K562 (cell line): ENCODE results near the gene ADD1. TPM values are rescaled to one million over a fixed set of nuclear protein-coding genes. Genes with fewer than 3 reads are reported as not detected.
A peak's percentile ranks its signal among the peaks of the same experiment; 100 is the strongest.

Source experiments
- ARID1B ChIP-seq: fragments of 450-650 bp; IDR thresholded peaks from 2 replicates; pipeline ENCODE4 v1.6.1; 2016; ENCODE audit warnings: antibody characterized with exemption, mild to moderate bottlenecking, inconsistent platforms
- ATF3 ChIP-seq, 2 experiments: fragments of 450-650 bp in 1 of 2; sonication (generic) in 1 of 2; formaldehyde crosslinking in 1 of 2; IDR thresholded peaks in 1 of 2; conservative IDR thresholded peaks in 1 of 2; 2 replicates each; pipeline versions ENCODE4 v1.6.1 to v1.8.1; 2016 to 2023; ENCODE audit warnings: mild to moderate bottlenecking in 2 of 2, moderate library complexity in 2 of 2, inconsistent platforms in 1 of 2, missing genetic modification reagents in 1 of 2
- BCOR ChIP-seq: fragments of 450-650 bp; IDR thresholded peaks from 2 replicates; pipeline ENCODE4 v1.6.1; 2016
- CBFA2T3 ChIP-seq: fragments of 450-650 bp; IDR thresholded peaks from 2 replicates; pipeline ENCODE4 v1.6.1; 2017
- CEBPG ChIP-seq, 3 experiments: fragments of 200-800 bp in 1 of 3; sonication (Bioruptor generic) in 1 of 3; sonication (generic) in 1 of 3; formaldehyde crosslinking in 1 of 3; IDR thresholded peaks in 2 of 3; conservative IDR thresholded peaks in 1 of 3; 2 replicates each; pipeline versions ENCODE4 v1.6.1 to v1.8.0; 2016 to 2022; ENCODE audit warnings: missing compliant biosample characterization in 2 of 3, missing genetic modification characterization in 2 of 3, mild to moderate bottlenecking in 1 of 3, missing genetic modification reagents in 1 of 3
- CREM ChIP-seq: IDR thresholded peaks from 2 replicates; pipeline ENCODE4 v1.6.1; 2014; ENCODE audit warnings: antibody characterized with exemption, low read depth
- ELF4 ChIP-seq: fragments of 450-650 bp; formaldehyde crosslinking; IDR thresholded peaks from 2 replicates; pipeline ENCODE4 v1.4.0; 2022; ENCODE audit warnings: missing genetic modification characterization
- ETV5 ChIP-seq: sonication (generic); formaldehyde crosslinking; IDR thresholded peaks from 2 replicates; pipeline ENCODE4 v1.4.0; 2020; ENCODE audit warnings: low read depth, mild to moderate bottlenecking, missing genetic modification reagents
- FOSL1 ChIP-seq: fragments of 200-800 bp; sonication (Bioruptor generic); conservative IDR thresholded peaks from 2 replicates; pipeline ENCODE4 v1.6.1; 2016; ENCODE audit warnings: missing genetic modification characterization, missing compliant biosample characterization
- GATA2 ChIP-seq: sonication (generic); formaldehyde crosslinking; IDR thresholded peaks from 2 replicates; pipeline ENCODE4 v1.4.0; 2020; ENCODE audit warnings: mild to moderate bottlenecking, missing genetic modification reagents
- MAFF ChIP-seq: IDR thresholded peaks from 2 replicates; pipeline ENCODE4 v1.6.1; 2012; ENCODE audit warnings: low read length, improper control_type of control experiment
- MEF2A ChIP-seq: IDR thresholded peaks from 2 replicates; pipeline ENCODE4 v1.6.1; 2011; ENCODE audit warnings: low read depth, mild to moderate bottlenecking, low read length, moderate library complexity; ENCODE audit not compliant: control insufficient read depth
- NFIC ChIP-seq: fragments of 450-650 bp; IDR thresholded peaks from 2 replicates; pipeline ENCODE4 v1.6.1; 2017; ENCODE audit warnings: mild to moderate bottlenecking, inconsistent platforms
- PKNOX1 ChIP-seq: fragments of 450-650 bp; IDR thresholded peaks from 2 replicates; pipeline ENCODE4 v1.6.1; 2016
- PTBP1 ChIP-seq: fragments of 200-400 bp; formaldehyde crosslinking; IDR thresholded peaks from 2 replicates; pipeline ENCODE4 v1.6.1; 2017; ENCODE audit warnings: low read depth, low read length
- RBM39 ChIP-seq: fragments of 200-400 bp; formaldehyde crosslinking; optimal IDR thresholded peaks from 2 replicates; pipeline ENCODE3; 2018; ENCODE audit warnings: low read depth, low read length
- RCOR1 ChIP-seq, 2 experiments: IDR thresholded peaks; 2 replicates each; pipeline ENCODE4 v1.6.1; 2012; ENCODE audit warnings: low read depth in 2 of 2, low read length in 2 of 2, borderline replicate concordance in 1 of 2, improper control_type of control experiment in 1 of 2
- SMARCA5 ChIP-seq: fragments of 450-650 bp; IDR thresholded peaks from 2 replicates; pipeline ENCODE4 v1.6.1; 2016
- SP1 ChIP-seq: sonication (generic); formaldehyde crosslinking; IDR thresholded peaks from 2 replicates; pipeline ENCODE4 v1.8.1; 2022; ENCODE audit warnings: mild to moderate bottlenecking, missing genetic modification reagents
- TCF3 ChIP-seq: sonication (generic); formaldehyde crosslinking; IDR thresholded peaks from 2 replicates; pipeline ENCODE4 v1.4.0; 2020; ENCODE audit warnings: mild to moderate bottlenecking, missing genetic modification reagents
- TFAP4 ChIP-seq: sonication (generic); formaldehyde crosslinking; IDR thresholded peaks from 2 replicates; pipeline ENCODE4 v1.8.0; 2022; ENCODE audit warnings: missing genetic modification reagents, mild to moderate bottlenecking, moderate library complexity, borderline replicate concordance
- ZBTB33 ChIP-seq: sonication (generic); formaldehyde crosslinking; IDR thresholded peaks from 2 replicates; pipeline ENCODE4 v1.8.1; 2023; ENCODE audit warnings: mild to moderate bottlenecking, missing genetic modification reagents
- ZNF121 ChIP-seq: sonication (generic); formaldehyde crosslinking; conservative IDR thresholded peaks from 2 replicates; pipeline ENCODE4 v1.8.0; 2022; ENCODE audit warnings: missing genetic modification reagents
- polyA plus RNA-seq, 8 experiments: library from polyadenylated mRNA; depleted of rRNA in 4 of 8; stranded (reverse) in 5 of 8; unstranded in 3 of 8; fragments of >200 nt; fragmentation: Nextera tagmentation in 2 of 8; fragmentation: Illumina TruSeq in 1 of 8; extraction: Ambion mirVana in 2 of 8; extraction: Trizol in 1 of 8; gene quantifications; 2 replicates each; pipeline versions ENCODE4 v1.2.1 to v1.2.3, GENCODE V29; 2011 to 2014; ENCODE audit warnings: inconsistent platforms in 1 of 8, missing spikeins in 1 of 8
- total RNA-seq, 7 experiments: library from RNA; depleted of rRNA in 6 of 7; stranded (reverse); fragments of >200 nt in 6 of 7; fragmentation: Illumina TruSeq in 2 of 7; extraction: Trizol in 2 of 7; gene quantifications; 2 replicates each; pipeline versions ENCODE4 v1.2.1 to v1.2.3, GENCODE V29; 2011 to 2021; ENCODE audit warnings: low replicate concordance in 1 of 7

ADD1 gene
- total and polyA plus RNA-seq, 9 of the 15 experiments (the other 6 are each of a cell fraction or from before 2014, with no cell fraction given) = 17.5 to 153 (median 74.0) TPM

- peak; percentile 91 for TF ChIP-seq ZBTB33
- TF ChIP-seq ETV5 = peak; percentile 70; the same call in 1 of the 2 replicates
- 0 out of 2 replicates have a peak, but pooled peaks have one; percentile 22 for TF ChIP-seq GATA2 (CRISPR knock-in tag)
- TF ChIP-seq RBM39 = no peak
- TF ChIP-seq PKNOX1 = 0 out of 2 replicates have a peak, but pooled peaks have one; percentile 7
- no peak for TF ChIP-seq MEF2A
- TF ChIP-seq SMARCA5 = peak; percentile 93
- TF ChIP-seq ZNF121 (CRISPR knock-in tag) = no peak
- TF ChIP-seq CREM = peak; percentile 62; the same call in 1 of the 2 replicates
- 0 out of 2 replicates have a peak, but pooled peaks have one; percentile 42 for TF ChIP-seq SP1 (CRISPR knock-in tag)
- peak; percentile 78 for TF ChIP-seq TFAP4 (CRISPR knock-in tag)
- TF ChIP-seq MAFF = no peak
- TF ChIP-seq ARID1B = peak; percentile 58
- peak; percentile 16; the same call in 1 of the 2 replicates for TF ChIP-seq NFIC
- peak; percentile 57; the same call in 1 of the 2 replicates for TF ChIP-seq TCF3
- no peak for TF ChIP-seq ELF4
- peak; percentile 87 for TF ChIP-seq BCOR
- TF ChIP-seq CBFA2T3 = peak; percentile 71
- no peak; the same call in 1 of the 2 replicates for TF ChIP-seq CEBPG (CRISPR knock-in tag; IDR thresholded peaks at IDR 0.05)
- peak in 1 of 2 experiments; percentile 45; a peak in 1 of 4 replicates for TF ChIP-seq CEBPG (tag; conservative IDR thresholded peaks at IDR 0.05 in 1 of 2, IDR thresholded peaks at IDR 0.05 in 1 of 2)
- peak in 1 of 2 experiments; percentile 64; a peak in 1 of 4 replicates for TF ChIP-seq RCOR1 (IDR thresholded peaks at IDR 0.05; ENCODE audit: borderline replicate concordance in 1 of 2, low read depth in 2 of 2, low read length in 2 of 2)
- TF ChIP-seq FOSL1 (tag) = peak; percentile 93
- TF ChIP-seq ATF3 (IDR thresholded peaks at IDR 0.05) = peak; percentile 80
- TF ChIP-seq ATF3 (CRISPR knock-in tag; conservative IDR thresholded peaks at IDR 0.05) = no peak
- TF ChIP-seq PTBP1 = 0 out of 2 replicates have a peak, but pooled peaks have one; percentile 72
These were observed 39.8 kb upstream of the ADD1 start (continued) for GRCh38 chr4:2803624-2804448.
